ENCODE results near the gene SMAD3. TPM values are rescaled to one million over a fixed set of nuclear protein-coding genes. Genes with fewer than 3 reads are reported as not detected.

The SMAD3 gene
- total and polyA plus RNA-seq, 2 of the 8 experiments (the other 6 are each of a cell fraction or from before 2014, with no cell fraction given): 10.1 to 12.4 TPM

DNA sequence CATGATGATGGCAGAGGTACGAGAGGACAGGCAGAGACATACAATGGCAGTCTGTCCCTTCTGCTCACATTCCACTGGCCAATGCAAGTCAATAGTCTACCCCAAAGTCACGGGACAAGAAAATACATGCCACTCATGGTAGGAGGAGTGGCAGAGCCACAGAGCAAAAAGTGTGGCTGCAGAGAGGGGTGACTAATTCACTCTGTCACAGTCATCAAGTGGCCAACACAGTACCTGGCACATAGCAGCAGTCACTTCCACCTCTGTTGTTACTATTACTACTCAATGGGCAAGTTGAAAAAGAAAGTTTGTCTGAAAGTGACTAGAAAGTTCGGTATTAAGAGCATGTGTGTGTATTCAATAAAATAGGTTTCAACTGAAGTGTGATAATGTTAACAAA, 91.4 kb downstream of the SMAD3 start (continued):
- no peak for TF ChIP-seq RAD21 (IDR thresholded peaks at IDR 0.05 in 1 of 2, conservative IDR thresholded peaks at IDR 0.05 in 1 of 2; ENCODE audit: low read depth in 2 of 2, low read length in 2 of 2)

All from H1 (cell line).